ENCODE results near the gene FSCN2.

DNA sequence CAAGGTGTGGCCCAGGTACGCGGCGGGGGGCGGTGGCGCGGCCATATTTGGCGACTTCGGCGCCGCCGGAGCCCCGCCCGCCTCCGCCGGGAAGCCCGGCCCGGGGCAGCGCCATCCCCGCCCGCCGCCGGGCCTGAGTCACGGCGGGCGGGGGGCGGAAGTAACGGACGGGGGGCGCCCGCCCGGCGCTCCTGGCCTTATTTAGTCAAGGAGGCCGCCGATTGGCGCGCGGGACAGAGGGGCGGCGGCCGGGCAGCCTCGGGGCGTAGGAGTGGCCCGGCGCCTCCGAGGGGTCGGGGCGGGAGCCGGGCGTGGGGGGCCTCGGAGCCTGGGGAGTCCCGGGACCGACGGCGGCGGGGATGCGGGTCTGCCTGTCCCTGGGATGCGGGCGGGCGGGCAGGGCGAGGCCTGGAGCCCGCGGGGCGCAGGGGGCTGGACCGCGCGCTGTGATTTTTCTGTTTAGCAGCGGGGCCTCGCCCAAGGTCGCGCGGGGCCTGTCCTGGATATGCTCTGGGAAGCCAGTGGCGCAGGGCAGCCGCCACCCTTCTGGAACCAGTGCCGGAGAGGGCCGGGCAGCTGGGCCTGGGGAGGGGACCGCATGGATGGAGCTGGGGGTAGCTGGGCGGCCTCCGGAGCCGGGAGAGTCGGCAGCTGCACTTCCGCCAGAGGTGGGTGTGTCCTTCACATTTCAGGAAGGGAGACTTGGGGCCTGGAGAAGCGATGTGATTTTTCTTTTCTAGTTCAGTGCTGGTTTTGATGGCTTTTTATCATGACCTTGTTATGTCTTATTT lies 13.2 kb upstream of the FSCN2 start:
- TF ChIP-seq, protein P1, sequence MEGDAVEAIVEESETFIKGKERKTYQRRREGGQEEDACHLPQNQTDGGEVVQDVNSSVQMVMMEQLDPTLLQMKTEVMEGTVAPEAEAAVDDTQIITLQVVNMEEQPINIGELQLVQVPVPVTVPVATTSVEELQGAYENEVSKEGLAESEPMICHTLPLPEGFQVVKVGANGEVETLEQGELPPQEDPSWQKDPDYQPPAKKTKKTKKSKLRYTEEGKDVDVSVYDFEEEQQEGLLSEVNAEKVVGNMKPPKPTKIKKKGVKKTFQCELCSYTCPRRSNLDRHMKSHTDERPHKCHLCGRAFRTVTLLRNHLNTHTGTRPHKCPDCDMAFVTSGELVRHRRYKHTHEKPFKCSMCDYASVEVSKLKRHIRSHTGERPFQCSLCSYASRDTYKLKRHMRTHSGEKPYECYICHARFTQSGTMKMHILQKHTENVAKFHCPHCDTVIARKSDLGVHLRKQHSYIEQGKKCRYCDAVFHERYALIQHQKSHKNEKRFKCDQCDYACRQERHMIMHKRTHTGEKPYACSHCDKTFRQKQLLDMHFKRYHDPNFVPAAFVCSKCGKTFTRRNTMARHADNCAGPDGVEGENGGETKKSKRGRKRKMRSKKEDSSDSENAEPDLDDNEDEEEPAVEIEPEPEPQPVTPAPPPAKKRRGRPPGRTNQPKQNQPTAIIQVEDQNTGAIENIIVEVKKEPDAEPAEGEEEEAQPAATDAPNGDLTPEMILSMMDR (IDR thresholded peaks at IDR 0.05) = no peak
- TF ChIP-seq POLR2A (IDR thresholded peaks at IDR 0.05) = peak; percentile 19 to 46
